Stimulated activated CD4-positive, alpha-beta T cell treated with anti-CD3 and anti-CD28 coated beads, Interleukin-1b, Interleukin-23, amount 100 ng/mL, for 4 hours (primary cell): Measurements from ENCODE around the gene EMILIN2.

Experiments used
- DNase-seq, 2 donors: peaks; one replicate each; pipeline ENCODE4 v3.0.0-alpha.2; 2020; ENCODE audit warnings: low read depth in 2 of 2

Gene EMILIN2

DNA sequence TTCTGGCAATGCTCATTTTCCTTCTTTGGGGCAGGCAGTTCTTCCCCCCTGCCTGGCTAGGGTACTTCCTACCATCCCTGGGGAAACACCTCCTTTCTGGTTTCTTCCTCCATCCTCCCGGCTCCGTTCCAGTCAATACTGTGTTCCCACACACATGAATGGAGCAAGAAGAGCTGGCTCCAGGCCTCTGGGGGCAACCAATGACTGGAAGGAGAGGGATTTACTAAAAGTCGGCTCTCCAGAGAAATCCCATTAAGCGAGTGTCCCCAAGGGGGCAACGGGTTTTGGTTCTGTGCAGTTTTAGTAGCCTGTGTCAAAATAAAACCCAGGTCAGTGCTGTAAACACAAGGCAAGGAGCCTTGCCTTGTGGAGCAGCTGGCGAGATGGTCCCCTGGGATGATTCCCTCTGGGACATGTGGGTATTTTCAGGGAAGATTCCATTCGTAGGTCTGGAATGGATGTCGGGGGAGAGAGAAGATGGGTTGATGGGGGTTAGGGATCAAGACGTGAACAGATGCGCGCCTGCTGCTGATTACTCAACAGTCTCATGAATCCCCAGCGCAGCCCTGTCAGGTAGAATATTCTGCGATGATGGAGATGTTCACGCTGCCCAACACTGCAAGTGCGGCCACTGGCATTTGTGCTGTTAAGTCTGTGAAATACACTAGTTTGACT lies 32.0 kb downstream of the EMILIN2 start:
- DNase-seq, result no peak

DNA sequence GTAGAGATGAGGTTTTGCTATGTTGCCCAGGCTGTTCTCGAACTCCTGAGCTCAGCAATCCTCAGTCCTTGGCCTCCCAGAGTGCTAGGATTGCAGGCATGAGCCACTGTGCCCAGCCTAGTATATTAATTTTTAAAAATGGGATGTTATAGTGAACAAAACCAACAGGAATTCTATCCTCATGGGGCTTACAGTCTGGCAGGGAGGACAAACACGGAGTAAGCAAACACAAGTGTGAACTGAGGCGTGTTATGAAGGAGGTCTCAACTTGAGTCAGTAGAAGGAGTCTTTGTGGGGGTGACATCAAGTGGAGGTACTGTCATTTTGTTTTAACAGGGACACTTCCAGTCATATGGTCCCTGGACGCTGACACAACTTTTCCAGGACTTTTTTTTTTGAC lies 33.1 kb downstream of the EMILIN2 start:
- no peak for DNase-seq

DNA sequence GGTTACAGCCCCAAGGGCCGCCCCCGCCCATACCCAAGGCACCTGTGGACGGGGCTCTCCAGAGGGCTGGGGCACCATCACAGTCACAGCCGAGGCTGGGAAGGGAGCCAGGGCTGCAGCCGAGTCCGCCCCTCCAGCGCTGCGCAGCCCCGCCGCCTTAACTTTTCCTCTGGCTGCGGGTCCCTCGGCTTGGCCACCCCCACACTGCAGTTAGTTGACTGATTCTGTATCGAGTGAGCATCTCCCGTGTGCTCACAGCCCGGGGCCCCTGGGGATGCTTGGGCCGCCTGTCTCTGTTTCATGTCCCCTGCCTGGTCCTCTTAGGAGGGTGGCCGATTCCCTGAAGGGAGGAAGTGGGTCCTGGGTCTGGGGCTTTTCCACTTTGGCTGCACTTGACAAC lies 33.7 kb downstream of the EMILIN2 start:
- DNase-seq, result no peak

DNA sequence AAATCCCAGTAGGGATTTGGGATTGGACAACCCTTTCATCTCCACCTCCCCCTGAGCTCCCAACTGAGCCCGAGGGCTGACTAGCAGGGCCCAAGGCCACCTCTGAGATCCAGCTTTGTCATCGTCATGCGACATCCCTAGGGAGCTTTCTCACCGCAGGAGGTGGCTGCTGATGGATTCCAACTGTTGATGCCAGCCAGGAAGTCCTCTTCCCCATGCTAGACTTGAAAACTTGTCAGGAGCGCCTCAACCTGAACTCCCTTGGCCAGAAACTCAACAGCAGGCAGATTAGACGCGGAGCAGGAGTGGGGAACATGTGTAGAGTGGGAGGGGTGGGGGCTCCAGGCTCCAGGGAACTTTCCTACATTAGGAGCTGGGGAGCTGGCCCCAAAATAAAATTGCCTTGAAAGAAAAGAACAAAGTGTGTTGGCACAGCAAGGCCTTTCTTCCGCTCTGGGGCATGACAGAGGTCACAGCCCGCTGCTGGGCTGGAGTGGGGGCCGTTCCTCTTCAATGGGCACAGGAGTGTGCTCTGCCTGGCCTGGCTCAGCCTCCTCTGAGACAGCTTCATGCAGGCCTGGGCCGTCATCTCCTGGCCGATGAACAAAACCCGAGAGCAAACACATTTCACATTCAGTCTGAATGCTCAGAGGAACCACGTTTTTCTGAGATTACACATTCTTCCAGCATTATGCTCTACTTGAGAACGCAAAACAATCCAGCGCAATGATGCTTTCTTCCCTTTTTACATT lies 34.5 kb downstream of the EMILIN2 start:
- DNase-seq, result no peak

DNA sequence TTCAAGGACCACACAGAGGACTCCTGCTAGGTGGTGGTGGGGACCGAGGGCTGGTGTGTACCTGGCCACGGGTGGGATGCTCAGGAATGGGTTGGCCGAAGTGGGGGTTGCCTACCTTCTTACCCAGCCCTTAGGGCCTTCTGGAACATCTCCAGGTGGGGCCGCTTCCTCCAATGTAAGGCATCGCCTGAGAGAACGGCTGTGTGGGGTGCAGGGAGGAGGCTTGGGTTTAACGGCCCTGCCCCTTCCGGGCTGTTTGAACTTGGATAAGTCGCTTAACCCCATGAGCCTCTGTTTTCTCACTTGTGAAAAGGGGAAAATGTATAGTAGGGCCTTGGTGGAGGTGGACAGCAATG lies 35.0 kb downstream of the EMILIN2 start:
- no peak for DNase-seq

DNA sequence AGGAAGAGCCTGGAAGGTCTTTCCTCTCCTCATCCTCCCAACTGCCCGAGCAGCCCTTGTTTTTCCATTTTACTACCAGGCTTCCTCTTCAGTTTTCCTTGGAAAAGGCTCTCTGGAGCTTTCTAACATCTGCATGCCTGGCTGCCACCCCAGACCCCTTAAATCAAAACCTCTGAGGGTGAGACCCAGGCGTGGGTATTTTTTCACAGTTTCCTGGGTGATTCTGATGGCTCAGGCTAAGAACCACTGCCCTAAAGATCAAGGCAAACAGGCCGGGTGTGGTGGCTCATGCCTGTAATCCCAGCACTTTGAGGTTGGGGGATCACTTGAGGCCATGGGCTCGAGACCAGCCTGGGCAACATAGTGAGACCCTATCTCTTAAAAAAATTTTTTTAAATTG lies 35.4 kb downstream of the EMILIN2 start:
- DNase-seq, result no peak

DNA sequence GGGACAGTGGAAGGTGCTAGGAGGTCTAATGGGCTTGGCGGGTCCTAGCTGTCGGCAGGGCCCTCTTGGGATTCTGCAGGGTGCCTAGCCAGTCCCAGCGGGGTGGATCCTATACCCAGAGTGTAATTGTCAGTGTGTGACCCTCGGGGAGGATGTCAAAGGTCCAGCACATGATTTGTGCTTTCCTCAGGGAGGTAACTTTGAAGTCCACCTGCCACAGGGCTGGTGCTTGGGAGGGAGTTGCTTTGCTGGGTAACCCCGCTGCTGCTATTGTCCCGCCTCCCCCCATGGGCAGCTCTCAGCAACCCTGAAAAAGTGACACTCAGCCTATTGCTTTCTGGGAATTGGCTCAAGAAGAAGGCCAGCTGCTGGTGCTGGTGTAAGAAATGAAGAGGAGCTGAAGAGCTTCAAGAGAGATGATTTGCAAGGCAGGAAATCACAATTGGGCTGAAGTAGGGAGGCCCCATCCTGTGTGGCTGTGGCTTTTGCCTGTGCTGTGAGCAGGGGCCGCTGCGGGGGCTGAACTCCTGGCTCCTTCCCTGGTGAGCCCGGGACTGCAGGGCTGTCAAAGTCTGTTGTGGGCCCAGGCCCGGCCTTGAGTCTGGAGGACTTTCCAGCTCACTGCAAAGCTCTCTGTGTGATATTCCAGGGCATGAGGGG lies 36.4 kb downstream of the EMILIN2 start:
- DNase-seq, result no peak

DNA sequence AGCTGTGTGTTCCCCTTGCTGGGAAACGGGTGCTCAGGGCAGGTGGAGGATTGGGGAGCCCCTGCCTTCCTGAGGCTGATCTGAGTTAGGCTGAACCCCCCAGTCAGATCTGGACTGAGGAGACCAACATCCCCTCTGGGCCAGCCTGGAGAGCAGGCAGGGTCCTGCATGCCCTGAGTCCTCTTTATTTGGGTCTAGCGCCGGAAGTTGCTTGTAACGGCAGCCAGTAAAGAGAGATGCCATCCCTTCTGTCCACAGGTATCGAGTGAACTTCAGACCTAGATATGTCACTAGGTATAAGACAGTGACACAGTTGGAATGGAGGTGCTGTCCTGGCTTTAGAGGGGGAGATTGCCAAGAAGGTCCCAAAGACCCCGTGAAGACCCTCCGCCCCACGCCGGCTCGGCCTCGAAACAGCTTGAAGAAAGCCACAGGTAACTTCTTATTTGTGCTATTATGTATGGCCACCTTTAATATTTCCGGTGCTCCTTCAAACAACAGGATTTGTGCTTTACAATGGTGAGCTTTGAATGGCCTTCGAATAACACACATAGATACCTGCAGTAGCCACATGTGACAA lies 38.0 kb downstream of the EMILIN2 start:
- DNase-seq, result no peak

DNA sequence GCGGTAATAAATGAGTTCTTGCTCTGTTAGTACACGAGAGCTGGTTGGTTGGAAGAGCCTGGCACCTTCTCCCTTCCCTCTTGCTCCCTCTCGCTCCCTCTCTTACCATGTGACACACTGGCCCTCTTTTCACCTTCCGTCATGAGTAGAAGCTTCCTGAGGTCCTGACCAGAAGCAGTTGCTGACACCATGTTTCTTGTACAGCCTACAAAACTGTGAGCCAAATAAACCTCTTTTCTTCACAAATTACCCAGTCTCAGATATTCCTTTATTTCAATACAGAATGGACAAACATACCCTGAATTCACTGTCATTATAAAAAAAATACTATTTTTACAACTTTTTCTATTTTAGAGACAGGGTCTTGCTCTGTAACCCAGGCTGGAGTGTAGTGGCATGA lies 40.7 kb downstream of the EMILIN2 start:
- no peak for DNase-seq

DNA sequence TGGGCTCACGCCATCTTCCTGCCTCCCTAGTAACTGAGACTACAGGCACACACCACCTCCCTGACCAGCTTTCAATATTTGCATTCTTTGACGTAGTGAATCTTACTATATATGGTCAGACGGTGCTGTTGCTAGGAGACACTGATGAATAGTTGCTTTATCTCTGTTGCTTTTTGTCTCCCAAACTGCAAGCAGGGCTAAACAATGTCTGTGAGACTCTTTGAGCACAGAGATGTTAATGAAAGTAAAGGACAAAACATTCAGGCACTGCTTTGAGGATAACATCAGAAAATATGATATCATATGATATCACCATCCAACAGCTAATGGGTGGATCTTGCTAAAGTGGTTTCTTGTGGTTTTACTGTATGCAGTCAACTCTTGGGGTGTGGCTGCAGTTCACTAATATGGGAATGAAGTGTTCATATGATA lies 43.0 kb downstream of the EMILIN2 start:
- DNase-seq, result no peak

DNA sequence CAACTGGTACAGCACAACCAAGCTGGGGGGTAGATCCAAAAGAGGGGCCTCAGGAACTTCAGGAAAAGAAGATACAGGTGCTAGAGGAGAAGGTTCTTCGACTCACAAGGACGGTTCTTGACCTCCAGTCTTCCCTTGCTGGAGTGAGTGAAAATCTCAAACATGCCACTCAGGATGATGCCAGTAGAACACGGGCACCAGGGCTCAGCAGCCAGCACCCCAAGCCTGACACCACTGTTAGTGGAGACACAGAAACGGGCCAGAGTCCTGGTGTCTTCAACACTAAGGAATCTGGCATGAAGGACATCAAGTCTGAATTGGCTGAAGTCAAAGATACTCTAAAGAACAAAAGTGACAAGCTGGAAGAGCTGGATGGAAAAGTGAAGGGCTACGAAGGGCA lies 43.8 kb downstream of the EMILIN2 start:
- no peak for DNase-seq

DNA sequence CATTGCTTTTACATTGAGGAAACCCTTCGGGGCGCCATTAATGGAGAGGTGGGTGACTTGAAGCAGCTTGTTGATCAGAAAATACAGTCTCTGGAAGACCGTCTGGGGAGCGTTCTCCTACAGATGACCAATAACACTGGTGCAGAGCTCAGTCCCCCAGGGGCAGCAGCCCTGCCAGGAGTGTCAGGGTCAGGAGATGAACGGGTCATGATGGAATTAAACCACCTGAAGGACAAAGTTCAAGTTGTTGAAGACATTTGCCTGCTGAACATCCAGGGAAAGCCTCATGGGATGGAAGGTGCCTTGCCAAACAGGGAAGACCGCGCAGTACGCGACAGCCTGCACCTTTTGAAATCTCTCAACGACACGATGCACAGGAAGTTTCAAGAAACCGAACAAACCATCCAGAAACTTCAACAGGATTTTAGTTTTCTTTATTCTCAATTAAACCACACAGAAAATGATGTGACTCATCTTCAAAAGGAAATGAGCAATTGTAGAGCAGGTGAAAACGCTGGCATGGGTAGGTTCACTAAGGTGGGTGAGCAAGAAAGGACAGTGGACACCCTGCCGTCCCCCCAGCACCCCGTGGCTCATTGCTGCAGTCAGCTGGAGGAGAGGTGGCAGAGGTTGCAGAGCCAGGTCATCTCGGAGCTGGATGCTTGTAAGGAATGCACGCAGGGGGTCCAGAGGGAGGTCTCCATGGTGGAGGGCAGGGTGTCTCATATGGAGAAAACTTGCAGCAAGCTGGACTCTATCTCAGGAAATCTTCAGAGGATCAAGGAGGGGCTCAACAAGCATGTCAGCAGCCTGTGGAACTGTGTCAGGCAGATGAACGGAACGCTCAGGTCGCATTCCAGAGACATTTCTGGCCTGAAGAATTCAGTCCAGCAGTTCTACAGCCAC lies 45.0 kb downstream of the EMILIN2 start:
- no peak for DNase-seq

DNA sequence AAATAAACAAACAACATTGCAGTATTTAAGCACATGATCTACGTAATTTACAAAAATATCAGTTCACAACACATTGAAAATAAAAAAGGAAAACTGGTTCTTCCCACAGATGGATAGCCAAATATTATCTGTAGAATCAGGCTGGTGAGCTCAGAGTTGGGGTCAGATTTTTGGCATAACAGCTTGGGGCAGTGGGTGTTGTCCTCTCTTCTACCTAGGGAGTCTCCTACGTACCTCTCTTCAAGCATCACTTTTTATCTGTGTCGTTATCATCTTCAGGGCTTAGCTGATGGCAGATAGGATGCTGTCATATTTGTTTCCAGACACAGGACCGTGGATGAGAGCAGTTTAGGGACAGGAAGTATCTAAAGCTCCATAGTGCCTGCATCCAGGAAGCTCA lies 46.2 kb downstream of the EMILIN2 start:
- no peak for DNase-seq

DNA sequence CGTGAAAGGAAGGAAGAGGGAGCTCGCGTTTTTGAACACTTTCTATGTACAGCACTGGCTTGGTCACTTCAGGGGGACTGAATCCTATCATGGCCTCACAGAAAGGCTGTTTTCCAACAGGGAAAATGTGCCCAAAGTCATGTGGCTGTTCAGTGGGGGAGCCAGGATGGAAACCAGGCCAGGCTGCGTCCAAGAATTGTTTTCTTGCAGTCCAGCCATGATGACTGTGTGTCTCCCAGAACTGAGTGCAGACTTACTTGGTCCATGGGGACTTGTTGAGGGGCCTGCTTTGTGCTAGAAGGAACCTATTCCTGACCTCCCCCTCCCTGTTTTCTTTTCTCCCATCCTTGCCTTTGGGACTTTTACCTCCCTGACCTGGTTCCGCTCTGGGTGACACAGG lies 46.9 kb downstream of the EMILIN2 start:
- DNase-seq, result no peak

DNA sequence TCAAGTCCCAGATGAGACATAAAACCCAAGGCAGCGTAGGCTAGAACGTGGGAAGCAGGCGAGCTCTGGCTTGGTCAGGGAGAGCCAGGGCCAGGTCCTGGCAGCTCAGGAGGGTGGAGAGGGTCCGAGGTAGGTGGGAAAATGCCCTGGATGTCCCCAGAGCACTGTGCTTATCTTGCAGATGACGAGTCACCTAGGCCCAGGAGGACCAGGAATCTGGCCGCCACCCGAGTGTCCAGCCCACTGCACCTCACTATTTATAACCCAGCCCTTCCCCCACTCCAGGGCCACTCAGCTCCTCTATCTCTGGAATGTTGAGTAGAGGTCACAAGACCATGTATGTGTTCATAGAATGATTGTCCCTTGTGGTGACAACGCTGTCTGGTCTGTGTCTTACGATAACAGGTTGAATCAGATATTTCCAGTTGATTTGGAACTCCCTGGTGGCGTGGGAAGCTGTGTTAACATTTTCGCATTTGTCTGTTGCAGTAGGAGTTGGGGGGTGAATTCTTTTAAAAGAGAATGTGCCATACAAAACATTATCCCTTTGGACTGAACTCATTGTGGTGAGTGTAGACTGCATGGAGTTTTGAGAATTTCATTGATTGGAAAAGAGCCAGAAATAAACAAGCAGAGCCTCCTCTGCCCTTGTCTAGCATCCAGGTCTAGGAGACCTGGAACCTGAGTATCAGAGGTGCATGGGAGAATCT lies 47.5 kb downstream of the EMILIN2 start:
- DNase-seq, result no peak

DNA sequence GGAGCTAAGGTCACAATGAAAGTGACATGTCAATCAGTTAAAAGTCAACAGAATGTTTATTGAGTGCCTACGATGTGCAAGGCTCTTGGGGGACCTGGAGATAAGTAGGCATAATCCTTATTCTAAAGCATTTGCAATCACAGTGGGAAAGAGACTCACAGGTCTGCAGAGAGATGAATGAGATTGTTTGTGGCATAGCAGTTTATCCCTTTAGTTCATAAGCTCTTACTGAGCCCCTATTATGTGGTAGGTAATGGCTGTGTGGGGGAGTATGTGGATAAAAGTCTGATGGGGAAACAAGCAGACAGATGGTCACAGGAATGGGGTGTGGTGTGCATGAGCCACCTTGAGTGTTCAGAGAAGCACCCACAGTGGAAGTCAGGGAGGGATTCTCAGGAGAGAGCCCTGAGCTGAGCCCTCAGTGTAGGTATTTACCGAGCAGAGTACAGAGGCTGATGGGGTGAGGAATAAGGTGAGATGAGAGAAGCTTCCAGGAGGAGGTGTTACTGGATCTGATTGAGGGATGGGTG lies 48.1 kb downstream of the EMILIN2 start:
- no peak for DNase-seq

DNA sequence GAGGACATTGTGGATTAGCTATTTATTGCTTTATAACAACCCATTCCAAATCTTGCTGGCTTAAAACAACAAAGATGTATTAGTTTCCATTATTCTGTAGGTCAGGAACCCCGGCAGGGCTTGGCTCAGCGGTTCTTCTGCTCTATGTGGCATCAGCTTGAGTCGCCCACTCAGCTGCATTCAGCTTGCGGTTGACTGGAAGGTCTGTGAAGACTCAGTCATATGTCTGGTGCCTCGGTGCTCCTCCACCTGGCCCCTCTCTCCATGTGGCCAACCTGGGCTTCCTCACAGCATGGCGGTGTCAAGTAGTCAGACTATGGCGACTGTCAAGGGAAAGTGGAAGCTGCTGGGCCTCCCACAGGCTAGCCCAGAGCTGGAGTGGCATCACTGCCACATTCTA lies 48.6 kb downstream of the EMILIN2 start:
- DNase-seq, result no peak

DNA sequence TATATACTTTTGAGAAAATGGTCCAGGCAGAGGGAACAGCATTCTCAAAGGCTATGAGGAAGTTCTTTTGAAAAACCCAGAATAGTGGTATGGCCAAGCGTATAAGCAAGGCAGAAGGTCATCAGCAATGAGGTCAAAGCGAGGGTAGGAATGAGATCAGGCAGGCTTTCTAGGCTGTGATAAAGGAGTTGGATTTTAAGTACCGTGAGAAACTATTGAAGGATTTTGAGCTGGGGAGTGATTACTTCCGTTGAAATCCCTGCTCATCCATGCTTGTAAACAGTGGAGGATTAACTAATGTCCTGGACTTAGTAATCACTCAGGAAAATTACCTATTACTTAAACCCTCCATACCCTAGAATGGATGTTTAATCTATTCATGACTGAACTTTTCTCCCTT lies 50.2 kb downstream of the EMILIN2 start:
- no peak for DNase-seq

DNA sequence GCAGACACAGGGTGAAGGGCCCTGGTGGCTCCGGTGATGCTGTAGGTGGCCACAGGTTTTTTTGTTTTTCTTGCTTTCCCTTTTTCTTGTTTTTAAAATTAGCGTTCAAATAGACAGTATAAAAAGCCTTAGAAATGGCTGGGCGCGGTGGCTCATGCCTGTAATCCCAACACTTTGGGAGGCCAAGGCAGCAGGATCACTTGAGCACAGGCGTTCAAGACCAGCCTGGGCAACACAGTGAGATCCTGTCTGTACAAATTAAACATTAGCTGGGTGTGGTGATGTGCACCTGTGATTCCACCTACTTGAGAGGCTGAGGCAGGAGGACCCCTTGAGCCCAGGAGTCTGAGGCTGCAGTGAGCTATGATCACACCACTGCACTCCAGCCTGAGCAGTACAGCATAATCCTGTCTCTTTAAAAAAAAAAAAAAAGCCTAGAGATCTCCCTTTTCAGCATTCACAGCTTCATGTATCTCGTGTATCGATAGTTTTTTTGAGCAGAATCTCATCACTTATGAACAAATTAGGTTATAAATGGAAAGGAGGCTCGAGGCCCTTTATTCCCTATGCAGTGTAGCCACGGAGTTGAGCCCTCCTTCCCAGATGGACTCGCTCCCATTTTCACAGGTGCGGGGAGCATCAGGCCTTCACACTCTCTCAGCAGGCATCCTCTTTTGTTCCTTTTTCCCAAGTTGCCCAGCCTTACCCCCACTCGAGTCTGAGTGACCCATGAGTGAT lies 50.8 kb downstream of the EMILIN2 start:
- no peak for DNase-seq

DNA sequence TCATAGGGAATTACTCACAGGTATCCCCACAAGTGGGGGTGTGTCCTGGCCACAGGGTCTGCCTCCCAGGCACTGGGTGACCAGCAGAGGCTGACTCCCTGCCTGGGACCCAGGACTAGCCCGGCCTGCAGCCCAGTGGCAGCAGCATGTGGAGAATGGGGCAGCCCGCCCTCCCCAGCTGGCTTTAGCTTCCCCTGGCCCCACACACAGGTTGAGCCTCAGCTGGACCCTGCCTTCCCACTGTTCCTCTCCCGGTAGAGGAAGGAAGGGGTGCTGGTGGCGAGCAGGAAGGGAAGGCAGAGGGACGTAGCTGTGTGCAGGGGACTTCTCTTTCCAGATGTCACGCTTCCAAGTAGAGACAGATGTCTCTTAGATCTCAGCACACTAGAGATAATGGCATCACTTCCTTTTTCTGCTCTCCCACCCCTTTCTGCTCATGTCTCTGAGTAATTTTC lies 51.4 kb downstream of the EMILIN2 start:
- DNase-seq, result no peak
